Activated CD4-positive, alpha-beta T cell treated with anti-CD3 and anti-CD28 coated beads, Interleukin-2, amount 50 U/mL, for 4 hours (primary cell): ENCODE measurements around the gene TAS2R10.
"Not testable (repeated sequence)": the region's sequence is repeated elsewhere in the genome, so short reads cannot be mapped to it uniquely, and the experiment has no call there.

Experiments
- DNase-seq, 2 experiments: peaks; one replicate each; pipeline ENCODE4 v3.0.0-alpha.2; 2020

The TAS2R10 gene

GRCh38 chr12:10826258-10826657, at the start of gene TAS2R10:
TAS2R10 (minus strand) TSS chr12:10826358; CDS start chr12:10826269, 89 bp downstream.
- no peak for DNase-seq

GRCh38 chr12:10873378-10873777, 47.2 kb upstream of the TAS2R10 start:
- no peak for DNase-seq

DNA sequence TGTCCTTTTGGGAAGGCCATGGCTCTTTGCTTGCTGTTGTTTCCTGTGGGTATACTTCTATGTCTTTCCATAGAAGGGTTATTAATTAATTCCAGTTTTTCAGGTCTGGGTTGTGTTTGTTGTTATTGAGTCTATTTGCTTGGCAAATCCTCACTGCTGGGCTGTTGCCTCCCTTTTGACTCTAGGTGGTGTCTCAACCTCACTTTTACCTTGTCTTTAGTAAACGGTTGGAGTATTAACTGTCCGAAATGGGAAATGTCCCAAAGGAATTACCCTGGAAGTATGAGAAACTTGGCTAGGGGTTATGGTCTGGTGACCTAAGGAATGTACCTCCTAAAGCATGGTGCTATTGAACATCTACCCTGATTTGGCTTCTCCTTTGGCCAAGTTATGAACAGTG, 41.2 kb upstream of the TAS2R10 start:
- DNase-seq, result no peak

DNA sequence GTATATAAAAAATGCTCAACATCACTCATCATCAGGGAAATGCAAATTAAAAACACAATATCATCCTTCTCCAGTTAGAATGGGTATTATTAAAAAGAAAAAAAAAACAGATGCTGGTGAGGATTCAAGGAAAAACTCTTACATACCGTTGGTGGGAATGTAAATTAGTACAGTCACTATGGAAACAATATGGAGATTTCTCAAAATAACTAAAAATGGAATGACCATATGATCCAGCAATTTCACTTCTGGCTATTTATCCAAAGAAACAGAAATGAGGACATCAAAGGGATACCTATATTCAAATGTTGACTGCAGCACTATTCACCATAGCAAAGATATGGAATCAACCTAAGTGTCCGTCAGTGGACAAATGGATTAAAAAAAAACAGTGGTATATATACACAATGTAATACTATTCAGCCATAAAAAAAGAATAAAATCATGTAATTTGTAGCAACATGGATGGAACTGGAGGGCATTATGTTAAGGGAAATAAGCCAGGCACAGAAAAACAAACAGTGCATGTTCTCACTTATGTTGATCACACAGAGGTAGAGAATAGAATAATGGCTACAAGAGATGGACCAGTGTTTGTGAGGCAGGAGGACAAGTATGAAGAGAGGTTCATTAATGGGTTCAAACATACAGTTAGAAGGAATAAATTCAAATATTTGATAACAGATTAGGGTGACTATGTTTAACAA, 37.5 kb upstream of the TAS2R10 start:
- DNase-seq, result no peak

DNA sequence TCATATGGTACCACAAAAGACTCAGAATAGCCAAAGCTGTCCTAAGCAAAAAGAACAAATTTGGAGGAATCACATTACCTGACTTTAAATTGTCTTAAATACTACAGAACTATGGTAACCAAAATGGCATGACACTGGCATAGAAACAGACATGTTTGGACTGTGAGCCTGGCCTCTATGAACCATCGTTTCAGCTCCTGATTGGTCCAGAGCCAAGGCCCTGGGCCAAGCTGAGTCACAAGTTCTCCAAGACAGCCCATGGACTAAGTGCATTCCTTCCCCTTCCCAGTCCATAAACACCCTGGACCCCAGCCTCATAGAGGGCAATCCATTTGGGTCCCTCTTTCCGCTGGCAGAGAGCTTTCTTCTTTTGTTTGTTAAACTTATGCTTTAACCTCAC, 35.2 kb upstream of the TAS2R10 start:
- no peak for DNase-seq

DNA sequence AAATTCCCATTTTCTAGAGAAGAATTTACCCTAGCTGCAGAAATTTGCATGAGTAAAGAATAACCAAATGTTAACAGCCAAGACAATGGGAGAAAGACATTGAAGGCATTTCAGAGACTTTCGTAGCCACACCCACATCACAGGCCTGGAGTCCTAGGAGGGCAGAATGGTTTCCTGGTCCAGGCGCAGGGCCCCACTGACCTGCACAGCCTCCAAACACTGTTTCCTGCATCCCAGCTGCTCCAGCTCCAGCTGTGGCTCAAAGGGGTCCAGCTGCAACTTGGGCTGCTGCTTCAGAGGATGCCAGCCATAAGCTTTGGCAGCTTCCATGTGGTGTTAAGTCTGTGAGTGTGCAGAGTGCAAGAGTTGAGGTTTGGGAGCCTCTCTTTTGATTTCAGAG, 29.6 kb upstream of the TAS2R10 start:
- no peak for DNase-seq

DNA sequence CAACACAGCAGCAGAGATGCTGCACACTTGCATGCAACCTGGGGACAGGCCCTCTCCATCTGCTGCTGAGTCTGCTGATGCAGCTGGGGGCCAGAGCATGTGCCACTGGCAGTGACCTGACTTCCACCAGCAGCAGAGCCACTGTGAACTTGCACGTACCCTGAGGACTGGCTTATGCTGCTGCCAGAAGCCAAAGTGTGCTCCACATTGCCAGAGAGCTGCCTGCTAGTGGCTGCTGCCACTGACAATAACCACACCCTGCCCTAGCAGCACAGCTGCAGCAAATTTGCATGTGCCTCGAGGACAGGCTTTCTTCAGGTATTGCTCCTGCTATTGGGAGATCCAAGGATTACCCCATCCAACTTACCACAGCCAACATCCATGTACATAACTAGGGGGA, 27.6 kb upstream of the TAS2R10 start:
- no peak for DNase-seq

DNA sequence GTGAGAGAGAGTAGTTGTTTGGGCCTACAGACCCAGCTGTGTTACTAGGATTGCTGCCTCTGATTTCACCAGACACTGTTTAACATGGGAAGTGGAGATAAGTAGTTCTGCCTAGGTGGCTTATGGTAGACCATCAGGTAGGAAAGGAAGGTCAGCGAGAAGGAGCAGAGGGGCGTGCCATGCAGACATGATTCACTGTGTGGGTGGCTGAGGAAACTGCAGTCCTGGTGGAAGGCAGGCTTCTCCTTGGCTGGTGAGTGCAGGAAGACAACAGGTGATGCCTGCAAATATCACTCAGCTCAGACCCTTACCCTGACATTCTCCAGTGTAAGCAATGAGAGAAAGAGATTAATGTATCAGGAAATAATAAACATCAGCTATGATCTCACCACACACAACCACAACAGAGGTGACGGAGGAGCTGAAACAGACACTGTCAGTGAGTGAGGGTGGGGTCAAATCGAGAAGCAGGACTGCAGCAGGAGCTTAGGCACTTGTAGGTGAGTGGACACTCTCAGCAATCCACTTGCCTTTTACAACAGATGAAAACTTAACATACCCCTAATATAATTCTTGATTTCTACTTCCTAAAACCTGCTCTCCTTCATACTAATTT, 25.2 kb upstream of the TAS2R10 start:
- no peak for DNase-seq

GRCh38 chr12:10849425-10849878, 23.3 kb upstream of the TAS2R10 start, which contains the start of gene PRR4:
PRR4 (minus strand) TSS chr12:10849475; CDS start chr12:10849437, 38 bp downstream.
- DNase-seq, result no peak

GRCh38 chr12:10847744-10848143, 21.6 kb upstream of the TAS2R10 start:
- DNase-seq, result no peak

- DNase-seq, result no peak
These were observed 16.7 kb upstream of the TAS2R10 start for GRCh38 chr12:10842862-10843261.

DNA sequence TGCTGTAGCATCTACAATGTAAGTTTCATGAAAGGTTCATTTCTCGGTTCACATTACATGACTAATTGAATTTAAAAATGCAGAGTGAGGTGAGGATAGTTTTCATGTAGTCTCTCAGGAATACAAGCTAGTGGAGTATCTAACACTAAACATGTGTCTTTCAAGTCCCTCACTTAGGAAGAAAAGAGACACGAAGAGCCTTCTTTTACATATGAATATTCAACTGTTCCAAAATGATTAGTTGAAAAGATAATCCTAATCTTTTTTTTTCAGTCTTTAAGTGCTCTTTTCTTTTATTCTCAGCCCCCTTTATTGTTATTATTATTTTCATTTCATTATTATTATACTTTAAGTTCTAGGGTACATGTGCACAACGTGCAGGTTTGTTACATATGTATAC, 12.3 kb upstream of the TAS2R10 start:
- no peak for DNase-seq

DNA sequence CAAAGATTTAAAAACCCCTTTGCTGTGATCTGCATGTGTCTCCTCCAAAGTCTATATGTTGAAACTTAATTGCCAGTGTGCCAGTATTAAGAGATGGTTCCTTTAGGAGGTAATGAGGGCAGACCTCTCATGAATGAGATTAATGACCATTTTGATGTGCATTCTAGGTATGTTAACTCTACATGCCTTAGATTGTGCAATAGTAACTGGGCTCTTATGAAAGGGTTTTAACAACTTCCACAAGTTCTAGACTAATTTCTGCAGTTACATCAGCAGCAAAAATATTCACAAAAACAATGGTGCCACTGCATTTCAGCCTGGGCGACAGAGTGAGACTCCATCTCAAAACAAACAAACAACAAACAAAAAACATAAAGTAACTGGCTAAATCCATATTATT, 3.8 kb upstream of the TAS2R10 start:
- DNase-seq, result no peak

- DNase-seq, result no peak
These were observed 1.2 kb downstream of the TAS2R10 start for GRCh38 chr12:10824957-10825356.

DNA sequence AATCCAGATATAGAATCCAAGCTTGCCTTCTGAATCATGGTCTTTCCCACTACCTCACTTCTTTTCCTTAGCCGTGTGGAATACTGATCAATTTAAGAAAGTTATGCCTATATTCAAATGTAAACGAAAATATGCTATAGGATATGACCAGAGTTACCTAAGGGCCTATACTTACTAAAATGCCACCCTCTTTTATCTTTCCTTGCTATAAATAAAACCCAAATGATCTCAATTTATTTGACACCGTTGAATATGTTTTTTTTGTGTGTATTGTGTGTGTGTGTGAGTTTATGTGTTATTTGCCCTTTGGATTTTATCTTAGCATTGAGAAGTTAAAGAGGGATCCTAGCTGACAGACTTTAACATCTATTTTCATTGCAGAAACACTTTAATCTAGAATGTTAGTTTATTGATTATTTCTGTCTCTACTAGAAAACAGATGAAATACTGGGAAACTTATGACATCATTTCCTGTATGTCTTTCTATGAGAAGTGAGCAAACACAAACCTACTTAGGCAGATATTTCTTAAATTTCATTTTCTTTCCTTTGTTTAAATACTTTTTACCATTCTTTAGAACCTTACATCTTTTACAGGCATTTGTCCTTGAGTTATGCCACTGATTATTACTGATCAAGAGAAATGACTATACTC, 14.1 kb downstream of the TAS2R10 start:
- no peak for DNase-seq

- DNase-seq, result no peak
These were observed 16.1 kb downstream of the TAS2R10 start, which contains the start of gene TAS2R9 for GRCh38 chr12:10810068-10810467. TAS2R9 (minus strand) TSS chr12:10810168; CDS start chr12:10810075, 93 bp downstream.

DNA sequence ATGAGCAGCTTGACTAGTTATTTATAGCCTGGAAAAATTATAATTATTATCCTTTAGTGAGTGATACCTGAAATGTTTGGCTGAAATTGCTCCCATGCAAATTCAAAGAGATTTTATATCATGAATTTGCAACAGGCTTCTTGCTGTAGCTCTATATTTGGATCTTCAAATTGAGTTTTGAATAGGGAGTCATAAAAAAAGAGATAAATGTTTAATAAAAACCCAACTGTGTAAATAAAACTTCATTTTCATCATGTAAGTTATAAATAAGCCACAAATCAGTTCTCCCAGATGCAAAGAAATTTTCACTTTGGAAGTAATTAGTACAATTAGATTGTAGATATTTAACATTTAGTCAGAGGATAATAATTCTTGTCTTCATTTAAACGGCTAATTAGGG, 19.0 kb downstream of the TAS2R10 start, which contains the start of gene TAS2R8:
Gene TAS2R8, minus strand, starts transcription at position 101 of the 400 bp plus-strand sequence. CDS start 306 bp downstream, outside the sequence.
- DNase-seq, result no peak

GRCh38 chr12:10802587-10802986, 23.6 kb downstream of the TAS2R10 start, which contains the start of gene TAS2R7:
TAS2R7 (minus strand) TSS chr12:10802627; CDS start chr12:10802570, 57 bp downstream.
- no peak for DNase-seq

- DNase-seq, result no peak
These were observed 24.4 kb downstream of the TAS2R10 start for GRCh38 chr12:10801741-10802140.

DNA sequence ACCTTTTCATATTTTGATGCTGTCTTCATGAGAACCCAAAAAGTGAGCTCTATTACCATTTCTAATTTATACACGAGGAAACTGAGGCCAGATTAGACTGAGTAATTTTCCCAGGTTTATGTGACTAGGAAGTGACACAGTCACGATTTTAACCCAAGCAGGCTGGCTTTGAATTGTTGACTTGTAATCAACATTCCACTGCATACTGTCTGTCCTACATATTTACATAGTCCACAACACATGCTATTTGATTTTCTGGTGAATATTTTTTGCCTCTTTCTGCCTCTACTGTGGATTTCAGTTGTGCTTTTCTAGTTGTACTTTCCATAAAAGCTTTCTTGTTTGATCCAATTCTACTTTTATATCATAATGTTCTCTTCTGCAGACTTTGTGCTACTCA, 31.9 kb downstream of the TAS2R10 start:
- no peak for DNase-seq

DNA sequence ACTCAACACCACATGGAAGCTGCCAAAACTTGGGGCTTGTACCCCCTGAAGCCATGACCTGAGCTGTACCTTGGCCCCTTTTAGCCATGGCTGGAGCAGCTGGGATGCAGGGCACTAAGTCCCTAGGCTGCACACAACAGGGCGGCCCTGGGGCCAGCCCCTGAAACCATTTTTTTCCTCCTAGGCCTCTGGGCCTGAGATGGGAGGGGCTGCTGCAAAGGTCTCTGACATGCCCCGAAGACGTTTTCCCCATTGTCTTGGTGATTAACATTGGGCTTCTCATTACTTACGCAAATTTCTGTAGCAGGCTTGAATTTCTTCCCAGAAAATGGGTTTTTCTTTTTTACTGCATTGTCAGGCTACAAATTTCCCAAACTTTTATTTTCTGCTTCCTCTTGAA, 34.4 kb downstream of the TAS2R10 start:
- DNase-seq, result not testable (repeated sequence)

GRCh38 chr12:10783252-10783651, 42.9 kb downstream of the TAS2R10 start:
- no peak for DNase-seq

GRCh38 chr12:10779103-10779502, 47.1 kb downstream of the TAS2R10 start:
- DNase-seq, result no peak
